Epithelial cell of esophagus (primary cell): ENCODE data around the gene PVR.

Experiments used
- DNase-seq: peaks from one replicate; pipeline ENCODE4 v3.0.0; 2010; ENCODE audit warnings: low read depth
- H3K4me3 ChIP-seq: 2 replicates; pipeline ENCODE4 v1.5.1; 2011; ENCODE audit warnings: mild to moderate bottlenecking, low read length, control low read depth
- TF ChIP-seq, protein P1 (sequence below): IDR thresholded peaks from 2 replicates; pipeline ENCODE4 v1.5.1; 2011; ENCODE audit warnings: low read depth, mild to moderate bottlenecking, low read length, control low read depth, inconsistent platforms; ENCODE audit not compliant: insufficient read depth; ENCODE audit errors: missing control alignments

Gene PVR, protein sequence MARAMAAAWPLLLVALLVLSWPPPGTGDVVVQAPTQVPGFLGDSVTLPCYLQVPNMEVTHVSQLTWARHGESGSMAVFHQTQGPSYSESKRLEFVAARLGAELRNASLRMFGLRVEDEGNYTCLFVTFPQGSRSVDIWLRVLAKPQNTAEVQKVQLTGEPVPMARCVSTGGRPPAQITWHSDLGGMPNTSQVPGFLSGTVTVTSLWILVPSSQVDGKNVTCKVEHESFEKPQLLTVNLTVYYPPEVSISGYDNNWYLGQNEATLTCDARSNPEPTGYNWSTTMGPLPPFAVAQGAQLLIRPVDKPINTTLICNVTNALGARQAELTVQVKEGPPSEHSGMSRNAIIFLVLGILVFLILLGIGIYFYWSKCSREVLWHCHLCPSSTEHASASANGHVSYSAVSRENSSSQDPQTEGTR

DNA sequence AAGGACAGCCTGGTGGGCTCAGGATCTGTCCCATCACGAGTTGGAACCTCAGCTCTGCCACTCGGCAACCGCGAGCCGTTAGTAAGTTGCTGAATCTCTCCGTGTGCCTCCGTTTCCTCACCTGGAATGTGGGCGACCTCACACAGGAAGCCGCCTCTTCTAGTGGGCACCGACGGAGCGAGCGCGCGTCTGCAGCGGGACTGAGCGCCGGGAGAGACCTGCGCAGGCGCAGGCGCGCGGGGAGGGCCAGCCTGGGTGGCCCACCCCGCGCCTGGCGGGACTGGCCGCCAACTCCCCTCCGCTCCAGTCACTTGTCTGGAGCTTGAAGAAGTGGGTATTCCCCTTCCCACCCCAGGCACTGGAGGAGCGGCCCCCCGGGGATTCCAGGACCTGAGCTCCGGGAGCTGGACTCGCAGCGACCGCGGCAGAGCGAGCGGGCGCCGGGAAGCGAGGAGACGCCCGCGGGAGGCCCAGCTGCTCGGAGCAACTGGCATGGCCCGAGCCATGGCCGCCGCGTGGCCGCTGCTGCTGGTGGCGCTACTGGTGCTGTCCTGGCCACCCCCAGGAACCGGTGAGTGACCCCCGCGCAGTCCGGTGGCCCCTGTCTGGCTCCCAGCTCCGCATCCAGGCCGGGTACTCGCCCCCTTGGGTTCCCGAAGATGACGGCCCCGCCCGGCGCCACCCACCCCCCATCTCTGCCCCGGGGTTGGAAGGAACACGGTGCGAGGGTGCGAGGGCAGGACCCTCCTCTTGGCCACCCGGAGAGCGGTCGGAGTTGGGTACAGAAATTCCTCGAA, at the start of gene PVR:
Gene PVR (plus strand): TSS at position 306 of the 797 bp plus-strand sequence. CDS start 187 bp downstream, at position 493.
- TF ChIP-seq, protein P1, sequence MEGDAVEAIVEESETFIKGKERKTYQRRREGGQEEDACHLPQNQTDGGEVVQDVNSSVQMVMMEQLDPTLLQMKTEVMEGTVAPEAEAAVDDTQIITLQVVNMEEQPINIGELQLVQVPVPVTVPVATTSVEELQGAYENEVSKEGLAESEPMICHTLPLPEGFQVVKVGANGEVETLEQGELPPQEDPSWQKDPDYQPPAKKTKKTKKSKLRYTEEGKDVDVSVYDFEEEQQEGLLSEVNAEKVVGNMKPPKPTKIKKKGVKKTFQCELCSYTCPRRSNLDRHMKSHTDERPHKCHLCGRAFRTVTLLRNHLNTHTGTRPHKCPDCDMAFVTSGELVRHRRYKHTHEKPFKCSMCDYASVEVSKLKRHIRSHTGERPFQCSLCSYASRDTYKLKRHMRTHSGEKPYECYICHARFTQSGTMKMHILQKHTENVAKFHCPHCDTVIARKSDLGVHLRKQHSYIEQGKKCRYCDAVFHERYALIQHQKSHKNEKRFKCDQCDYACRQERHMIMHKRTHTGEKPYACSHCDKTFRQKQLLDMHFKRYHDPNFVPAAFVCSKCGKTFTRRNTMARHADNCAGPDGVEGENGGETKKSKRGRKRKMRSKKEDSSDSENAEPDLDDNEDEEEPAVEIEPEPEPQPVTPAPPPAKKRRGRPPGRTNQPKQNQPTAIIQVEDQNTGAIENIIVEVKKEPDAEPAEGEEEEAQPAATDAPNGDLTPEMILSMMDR: no peak
- H3K4me3 ChIP-seq: peak within 1 kb of the TSS; percentile 91
- peak; percentile 77 for DNase-seq

DNA sequence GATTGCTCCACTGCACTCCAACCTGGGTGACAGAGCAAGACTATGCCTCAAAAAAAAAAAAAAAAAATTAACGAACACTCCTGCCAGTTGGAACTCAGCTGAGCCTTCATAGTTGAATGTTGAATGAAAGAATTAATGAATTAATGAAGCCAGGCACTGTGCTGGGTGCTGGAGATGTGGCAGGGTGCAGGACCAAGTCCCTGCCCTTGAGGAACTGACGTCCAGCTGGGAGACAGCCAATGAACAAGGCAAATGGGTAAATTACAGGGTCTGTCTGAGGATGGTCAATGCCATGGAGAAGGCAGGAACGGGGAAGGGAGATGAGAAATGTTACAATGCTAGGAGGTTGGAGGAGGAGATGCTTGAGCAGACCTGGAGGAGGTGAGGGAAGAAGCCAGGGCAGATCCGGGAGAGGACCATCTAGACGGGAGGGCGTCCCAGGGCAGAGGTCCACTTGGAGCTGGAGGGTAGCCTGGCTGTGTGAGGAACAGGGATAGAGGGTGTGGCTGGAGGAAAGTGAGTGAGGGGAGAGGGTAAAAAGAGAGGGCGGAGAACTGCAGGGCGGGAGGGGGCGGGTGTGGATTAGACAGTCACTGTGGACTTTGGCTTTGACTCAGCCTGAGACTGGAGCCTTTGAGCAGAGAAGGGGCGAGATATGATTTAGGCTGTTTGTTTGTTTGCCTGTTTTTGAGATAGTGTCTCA, 47.1 kb upstream of the PVR start:
- H3K4me3 ChIP-seq: no peak overlapping the region
- no peak for DNase-seq
- TF ChIP-seq, protein P1: no peak

DNA sequence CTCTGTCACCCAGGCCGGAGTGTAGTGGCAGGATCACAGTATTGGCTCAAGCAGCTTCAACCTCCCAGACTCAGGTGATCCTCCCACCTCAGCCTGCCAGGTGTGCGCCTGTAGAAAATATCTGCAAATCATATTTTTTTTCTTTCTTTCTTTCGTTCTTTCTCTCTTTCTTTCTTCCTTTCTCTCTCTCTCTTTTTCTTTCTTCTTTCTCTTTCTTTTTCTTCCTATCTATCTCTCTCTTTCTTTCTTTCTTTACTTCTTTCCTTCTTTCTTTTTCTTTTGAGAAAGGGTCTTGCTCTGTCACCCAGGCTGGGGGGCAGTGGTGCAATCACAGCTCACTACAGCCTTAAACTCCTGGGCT, 46.6 kb upstream of the PVR start:
- H3K4me3 ChIP-seq: no peak overlapping the region
- TF ChIP-seq, protein P1: no peak

DNA sequence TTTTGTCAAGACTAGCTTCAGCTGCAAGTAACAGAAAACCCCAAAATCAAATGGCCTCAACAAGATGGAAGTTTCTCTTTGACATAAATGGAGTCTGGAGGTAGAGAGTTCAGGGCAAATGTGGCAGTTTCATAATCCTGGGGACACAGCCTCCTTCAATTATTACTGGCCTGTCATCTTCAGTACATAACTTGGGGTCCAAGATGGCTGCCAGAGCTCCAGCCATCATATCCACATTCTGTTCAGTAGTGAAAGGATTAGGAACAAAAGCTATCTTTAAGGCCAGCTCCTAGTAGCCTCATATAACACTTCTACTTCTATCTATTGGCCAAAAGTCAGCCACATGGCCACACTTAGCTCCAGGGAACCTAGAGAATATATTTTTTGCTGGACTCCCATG, 45.4 kb upstream of the PVR start:
- no peak overlapping the region for H3K4me3 ChIP-seq
- no peak for DNase-seq
- TF ChIP-seq, protein P1: no peak

More for the DNA sequence above, 46.6 kb upstream of the PVR start:
- DNase-seq: no peak

DNA sequence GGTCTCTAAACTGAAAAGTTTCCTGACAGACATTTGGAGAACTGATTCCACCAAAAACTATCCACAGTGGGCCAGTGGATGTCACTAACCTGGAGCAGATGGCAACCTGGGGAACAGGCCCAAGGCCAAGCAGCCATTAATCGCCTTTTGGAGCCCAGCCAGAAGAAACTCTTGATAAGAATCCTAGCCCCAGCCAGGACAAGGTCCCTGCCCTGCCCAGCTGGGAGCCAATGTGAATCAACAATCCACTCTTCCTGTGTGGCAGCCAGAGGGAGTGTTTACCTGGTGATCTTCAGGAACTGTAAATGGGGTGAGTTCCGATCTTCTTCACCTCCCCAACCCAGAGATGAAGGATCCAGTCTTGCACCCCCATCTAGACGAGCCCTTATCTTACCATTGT, 44.8 kb upstream of the PVR start:
- TF ChIP-seq, protein P1: no peak
- no peak overlapping the region for H3K4me3 ChIP-seq
- no peak for DNase-seq

DNA sequence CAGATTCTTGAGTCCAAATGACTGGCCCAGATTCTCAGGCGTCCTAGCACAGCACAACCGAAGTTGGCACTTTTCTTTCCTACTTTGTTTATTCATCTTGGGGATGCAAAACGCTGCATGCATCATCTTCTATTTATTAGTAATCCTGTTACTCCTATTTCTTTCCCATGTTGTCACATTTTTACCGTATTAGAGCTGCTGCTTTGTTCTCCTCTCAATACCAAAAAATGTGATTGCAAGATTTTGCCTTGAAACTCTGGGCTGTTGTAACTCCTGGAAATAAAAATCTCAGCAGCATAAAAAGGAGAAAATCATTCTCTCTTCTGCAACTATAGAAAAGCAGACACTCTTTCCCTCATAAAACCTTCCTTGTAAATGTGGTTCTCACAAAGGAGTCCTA, 43.2 kb upstream of the PVR start:
- no peak for DNase-seq
- TF ChIP-seq, protein P1: no peak
- no peak overlapping the region for H3K4me3 ChIP-seq
